B cell (primary cell): ENCODE measurements around the gene PRPSAP1. TPM values are rescaled to one million over a fixed set of nuclear protein-coding genes. Genes with fewer than 3 reads are reported as not detected.

Experiments used
- ATAC-seq: fragments of 200-7000 bp; cut with Tn5 transposase; one replicate; pipeline ENCODE4 v1.10.0; 2021; ENCODE audit warnings: low read depth, mild to moderate bottlenecking, moderate number of reproducible peaks, moderate library complexity
- CTCF ChIA-PET: fragments of 350-600 bp; sonication (Branson Sonifier 250); formaldehyde crosslinking; loops from one replicate; lab custom pipeline; 2021; ENCODE audit warnings: antibody characterized with exemption, inconsistent platforms; lab: Charles Lee
- POLR2A ChIA-PET: fragments of 350-600 bp; sonication (Branson Sonifier 250); formaldehyde crosslinking; loops from one replicate; lab custom pipeline; 2021; ENCODE audit warnings: antibody characterized with exemption; lab: Charles Lee
- DNase-seq: peaks from one replicate; pipeline ENCODE4 v3.0.0; 2013
- H2AFZ ChIP-seq: 2 replicates; pipeline ENCODE4 v1.6.1; 2012; ENCODE audit warnings: mild to moderate bottlenecking, low read depth, low read length; ENCODE audit not compliant: insufficient read depth, poor library complexity, severe bottlenecking
- H3K27ac ChIP-seq, 2 donors: 1 replicate in 1 of 2; 2 replicates in 1 of 2; pipeline ENCODE4 v1.5.1; 2012 to 2013; ENCODE audit warnings: low read length in 2 of 2, mild to moderate bottlenecking in 2 of 2, moderate library complexity in 1 of 2
- H3K27me3 ChIP-seq, 4 experiments: fragments of 200-600 bp in 1 of 4; sonication (generic) in 1 of 4; replicated peaks in 1 of 4; 1 replicate in 2 of 4; 2 replicates in 2 of 4; pipeline versions ENCODE4 v1.6.1 to v1.7.0; 2013 to 2016; ENCODE audit warnings: low read length in 3 of 4, mild to moderate bottlenecking in 2 of 4, mixed read lengths in 1 of 4, moderate library complexity in 1 of 4; ENCODE audit not compliant: insufficient read depth in 4 of 4, control insufficient read depth in 3 of 4; ENCODE audit errors: control extremely low read depth in 1 of 4
- H3K36me3 ChIP-seq, 2 experiments: replicated peaks in 1 of 2; 1 replicate in 1 of 2; 2 replicates in 1 of 2; pipeline versions ENCODE4 v1.6.1 to v1.7.1; 2013; ENCODE audit warnings: low read length in 1 of 2; ENCODE audit not compliant: insufficient read depth in 2 of 2, control insufficient read depth in 1 of 2; ENCODE audit errors: control extremely low read depth in 1 of 2, extremely low read depth in 1 of 2
- H3K4me1 ChIP-seq, 2 donors: fragments of 200-600 bp in 1 of 2; sonication (generic) in 1 of 2; 1 replicate in 1 of 2; 2 replicates in 1 of 2; pipeline versions ENCODE4 v1.5.1 to v1.6.1; 2013 to 2017; ENCODE audit warnings: low read length in 2 of 2; ENCODE audit not compliant: control insufficient read depth in 2 of 2, insufficient read depth in 2 of 2
- H3K4me2 ChIP-seq: replicated peaks from 2 replicates; pipeline ENCODE3; 2012; ENCODE audit warnings: mild to moderate bottlenecking, low read depth, low read length; ENCODE audit not compliant: poor library complexity, severe bottlenecking
- H3K4me3 ChIP-seq, 5 experiments: fragments of 200-600 bp in 1 of 5; sonication (generic) in 1 of 5; 1 replicate in 3 of 5; 2 replicates in 2 of 5; pipeline versions ENCODE4 v1.5.1 to v1.7.0; 2011 to 2016; ENCODE audit warnings: low read length in 4 of 5, mild to moderate bottlenecking in 4 of 5, low read depth in 2 of 5, control low read depth in 1 of 5, moderate library complexity in 1 of 5; ENCODE audit not compliant: insufficient read depth in 1 of 5; ENCODE audit errors: control extremely low read depth in 1 of 5, extremely low read depth in 1 of 5
- H3K79me2 ChIP-seq: fragments of 200-600 bp; sonication (generic); one replicate; pipeline ENCODE4 v1.6.0; 2016; ENCODE audit warnings: low read length; ENCODE audit not compliant: control insufficient read depth, insufficient read depth
- H3K9ac ChIP-seq: fragments of 200-600 bp; sonication (generic); 2 replicates; pipeline ENCODE4 v1.6.1; 2017; ENCODE audit warnings: mild to moderate bottlenecking, low read length, moderate library complexity
- H3K9me3 ChIP-seq, 3 donors: one replicate each; pipeline versions ENCODE4 v1.6.1 to v1.7.1; 2013; ENCODE audit warnings: low read length in 2 of 3; ENCODE audit not compliant: control insufficient read depth in 2 of 3, insufficient read depth in 1 of 3; ENCODE audit errors: control extremely low read depth in 1 of 3
- H4K20me1 ChIP-seq: 2 replicates; pipeline ENCODE4 v1.6.0; 2012; ENCODE audit warnings: mild to moderate bottlenecking, low read length; ENCODE audit not compliant: insufficient read depth, control insufficient read depth, poor library complexity, severe bottlenecking
- H3K27ac Mint-ChIP-seq: one replicate; pipeline ENCODE4 v1.8.0; 2021; ENCODE audit warnings: mixed read lengths
- H3K27me3 Mint-ChIP-seq: one replicate; pipeline ENCODE4 v1.8.0; 2021; ENCODE audit warnings: mixed read lengths
- H3K4me1 Mint-ChIP-seq: one replicate; pipeline ENCODE4 v1.8.0; 2021; ENCODE audit warnings: mixed read lengths
- H3K4me3 Mint-ChIP-seq: one replicate; pipeline ENCODE4 v1.8.0; 2021; ENCODE audit warnings: mixed read lengths
- H3K9me3 Mint-ChIP-seq: one replicate; pipeline ENCODE4 v1.8.0; 2022; ENCODE audit warnings: mixed read lengths; ENCODE audit not compliant: insufficient read depth
- CTCF ChIP-seq: fragments of 200-600 bp; IDR thresholded peaks from one replicate; pipeline ENCODE4 v1.8.0; 2022; ENCODE audit warnings: antibody characterized with exemption, mild to moderate bottlenecking
- EZH2 ChIP-seq: IDR thresholded peaks from 2 replicates; pipeline ENCODE4 v1.6.1; 2012; ENCODE audit warnings: borderline replicate concordance, low read depth, mild to moderate bottlenecking, moderate library complexity, low read length; ENCODE audit not compliant: insufficient read depth, poor library complexity, severe bottlenecking
- WGBS: methylation state at CpG from one replicate; pipeline ENCODE4 v1.1.5; 2013; ENCODE audit warnings: missing lambda C conversion rate; ENCODE audit not compliant: insufficient coverage; 5-methylcytosine and 5-hydroxymethylcytosine counted together
- intact Hi-C: fragments of 100-400 bp; cut with micrococcal nuclease; formaldehyde crosslinking; loops from one replicate; pipeline ENCODE4 v1.10.0; 2022
- polyA plus RNA-seq: library from polyadenylated mRNA; depleted of rRNA; stranded (reverse); fragments of >200 nt; gene quantifications from 2 replicates; pipeline ENCODE4 v1.2.3, GENCODE V29; 2012
- total RNA-seq, 2 donors: library from RNA; stranded (reverse); fragments of 120-200 nt in 1 of 2; gene quantifications; 1 replicate in 1 of 2; 2 replicates in 1 of 2; pipeline versions ENCODE4 v1.2.3 to v1.2.4, GENCODE V29; 2013 to 2022

The PRPSAP1 gene
- total and polyA plus RNA-seq, 2 donors (not counting 1 experiment from before 2014, with no cell fraction given), result 45.5 to 61.4 TPM

DNA sequence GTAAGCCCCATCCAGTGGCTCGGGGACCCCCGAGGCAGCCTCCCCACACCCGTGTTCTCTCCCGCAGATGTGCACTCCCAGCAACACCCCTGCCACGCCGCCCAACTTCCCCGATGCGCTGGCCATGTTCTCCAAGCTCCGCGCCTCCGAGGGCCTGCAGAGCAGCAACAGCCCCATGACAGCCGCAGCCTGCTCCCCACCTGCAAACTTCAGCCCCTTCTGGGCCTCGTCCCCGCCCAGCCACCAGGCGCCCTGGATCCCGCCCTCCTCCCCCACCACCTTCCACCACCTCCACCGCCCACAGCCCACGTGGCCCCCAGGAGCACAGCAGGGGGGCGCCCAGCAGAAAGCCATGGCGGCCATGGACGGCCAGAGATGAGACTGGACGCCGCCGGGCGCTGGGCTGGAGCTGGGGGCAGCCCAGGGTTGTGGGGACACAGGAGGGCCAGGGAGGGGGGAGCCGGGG lies 83.6 kb downstream of the PRPSAP1 start:
- Mint-ChIP-seq H3K27ac (peak overlapping the region; percentile 90), H3K27me3 (no peaks in the 10 kb centered on the region), H3K4me1 (peaks cover 73% of the 10 kb centered on the region), H3K9me3 (no peaks in the 10 kb centered on the region), H3K4me3 (peak overlapping the region; percentile 68)
- H3K79me2 ChIP-seq, result peaks cover 40% of the 10 kb centered on the region
- 77% methylated on average over 7 of the region's 26 CpGs for WGBS
- H3K4me3 ChIP-seq, result no peak overlapping the region
- intact Hi-C loops, result loop anchor here (10.0 kb wide), 1 partner anchor 225 kb away; no protein-coding TSS in a partner anchor
- H4K20me1 ChIP-seq, result peaks cover 14% of the 10 kb centered on the region
- no peaks in the 10 kb centered on the region for H3K27me3 ChIP-seq
- H3K9me3 ChIP-seq, result peaks cover 0 to 5% (median 0%) of the 10 kb centered on the region in 3 donors
- peak overlapping the region; percentile 94 to 97 for H3K27ac ChIP-seq
- ChIA-PET CTCF (interaction anchor here (0.6 to 16.7 kb wide), 5 partner anchors 9 to 147 kb away, joined by 3 to 435 read pairs (median 22); no protein-coding TSS in a partner anchor), POLR2A (no interaction called here)
- H2AFZ ChIP-seq, result no peak overlapping the region
- H3K4me1 ChIP-seq, result peaks cover 80 to 89% of the 10 kb centered on the region in 2 donors
- TF ChIP-seq EZH2, result no peak
- TF ChIP-seq CTCF, result no peak
- no peak overlapping the region for H3K9ac ChIP-seq
- DNase-seq, result peak; percentile 59
- peak overlapping the region; percentile 92 for H3K4me2 ChIP-seq
- no peak for ATAC-seq
- peaks cover 2 to 16% of the 10 kb centered on the region in 2 experiments for H3K36me3 ChIP-seq
